ENCODE measurements around the gene CCDC178.
"Not testable (repeated sequence)": the region's sequence is repeated elsewhere in the genome, so short reads cannot be mapped to it uniquely, and the experiment has no call there.

The CCDC178 gene

DNA sequence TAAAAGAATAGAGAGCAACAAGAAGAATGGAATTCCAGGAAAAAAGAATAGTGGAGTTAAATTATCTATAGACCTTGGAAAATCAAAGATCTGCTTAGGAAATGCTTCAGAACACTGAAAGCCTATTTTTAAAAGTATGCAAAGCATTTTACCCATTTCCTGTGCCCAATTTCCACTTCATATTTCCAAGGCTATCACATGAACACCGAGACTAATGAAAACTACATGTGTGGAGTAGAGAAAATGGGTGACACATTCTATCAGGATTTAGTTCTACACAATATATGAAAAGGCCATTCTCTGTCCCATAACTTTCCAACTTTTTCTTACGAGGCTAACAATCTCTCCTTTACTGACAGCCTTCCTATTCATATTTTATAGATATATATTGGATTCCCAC lies 279.4 kb downstream of the CCDC178 start:
- POLR2A ChIA-PET, result no interaction called here
- Histone ChIP-seq H3K27ac (ENCODE audit: insufficient read depth in 1 of 2, low read depth in 1 of 2, low read length in 2 of 2, poor library complexity in 1 of 2, severe bottlenecking in 2 of 2) (no peak overlapping the region), H3K9me3 (ENCODE audit: control extremely low read depth in 1 of 5, control insufficient read depth in 4 of 5, insufficient read depth in 2 of 5, low read depth in 1 of 5, low read length in 4 of 5) (no peaks in the 10 kb centered on the region), H3K4me1 (ENCODE audit: control extremely low read depth in 1 of 4, control insufficient read depth in 4 of 4, insufficient read depth in 4 of 4, low read length in 3 of 4) (no peaks in the 10 kb centered on the region), H3K27me3 (replicated peaks in 2 of 5; ENCODE audit: control insufficient read depth in 4 of 5, insufficient read depth in 5 of 5, low read length in 4 of 5) (no peaks in the 10 kb centered on the region), H3K4me3 (ENCODE audit: control insufficient read depth in 1 of 7, extremely low read depth in 1 of 7, insufficient read depth in 4 of 7, low read depth in 2 of 7, low read length in 6 of 7) (no peak overlapping the region), H3K36me3 (ENCODE audit: control insufficient read depth in 4 of 4, insufficient read depth in 4 of 4, low read length in 3 of 4) (no peaks in the 10 kb centered on the region)
- CTCF ChIA-PET, result no interaction called here
- no CpG with 5 or more reads among the region's 2 CpGs for WGBS (ENCODE audit: insufficient coverage)
- no peak for DNase-seq

DNA sequence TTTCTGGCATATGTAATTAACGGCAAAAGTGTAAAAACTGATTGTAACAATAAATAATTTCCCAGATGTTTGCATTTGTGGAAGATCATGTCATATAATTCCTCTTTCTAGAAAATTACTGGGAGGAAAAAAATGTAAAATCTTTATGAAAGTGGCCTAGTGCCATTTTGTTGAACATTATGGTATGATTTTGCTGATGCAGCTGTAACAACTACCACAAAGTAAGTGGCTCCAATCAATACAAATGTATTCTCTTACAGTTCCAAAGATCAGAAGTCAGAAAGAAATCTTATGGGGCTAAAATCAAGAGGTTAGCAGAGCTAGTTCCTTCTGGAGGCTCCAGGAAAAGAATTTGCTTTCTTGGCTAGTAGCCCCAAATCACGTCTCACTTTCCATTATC lies 281.4 kb downstream of the CCDC178 start:
- Histone ChIP-seq H3K27me3 (replicated peaks in 2 of 5; ENCODE audit: control insufficient read depth in 4 of 5, insufficient read depth in 5 of 5, low read length in 4 of 5) (no peaks in the 10 kb centered on the region), H3K4me1 (ENCODE audit: control extremely low read depth in 1 of 4, control insufficient read depth in 4 of 4, insufficient read depth in 4 of 4, low read length in 3 of 4) (no peaks in the 10 kb centered on the region), H3K4me3 (ENCODE audit: control insufficient read depth in 1 of 7, extremely low read depth in 1 of 7, insufficient read depth in 4 of 7, low read depth in 2 of 7, low read length in 6 of 7) (no peak overlapping the region), H3K9me3 (ENCODE audit: control extremely low read depth in 1 of 5, control insufficient read depth in 4 of 5, insufficient read depth in 2 of 5, low read depth in 1 of 5, low read length in 4 of 5) (no peaks in the 10 kb centered on the region), H3K27ac (ENCODE audit: insufficient read depth in 1 of 2, low read depth in 1 of 2, low read length in 2 of 2, poor library complexity in 1 of 2, severe bottlenecking in 2 of 2) (no peak overlapping the region), H3K36me3 (ENCODE audit: control insufficient read depth in 4 of 4, insufficient read depth in 4 of 4, low read length in 3 of 4) (no peaks in the 10 kb centered on the region)
- no peak for DNase-seq
- ChIA-PET POLR2A (no interaction called here), CTCF (no interaction called here)
- WGBS (ENCODE audit: insufficient coverage), result 100% methylated on average over 1 of the region's 2 CpGs

DNA sequence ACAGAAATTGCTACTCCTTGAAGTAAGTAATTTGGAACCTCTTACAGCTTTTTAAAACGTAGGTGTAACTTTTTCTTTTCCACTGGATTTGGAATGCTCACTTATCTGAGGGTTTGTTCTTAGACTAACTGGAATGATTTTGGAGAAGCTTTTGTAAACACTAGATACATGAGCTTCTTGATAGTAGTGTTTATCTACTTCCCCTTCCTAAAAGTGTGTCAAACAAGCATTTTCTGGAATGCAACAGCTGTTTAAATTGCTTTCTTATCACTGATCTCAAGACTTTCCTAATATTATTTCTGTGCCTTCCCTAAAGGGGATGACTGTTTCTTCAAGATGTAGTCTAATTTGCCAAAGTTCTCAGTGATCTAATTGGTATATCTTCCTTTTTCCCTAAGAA lies 282.6 kb downstream of the CCDC178 start:
- CTCF ChIA-PET, result no interaction called here
- Histone ChIP-seq H3K4me3 (ENCODE audit: control insufficient read depth in 1 of 7, extremely low read depth in 1 of 7, insufficient read depth in 4 of 7, low read depth in 2 of 7, low read length in 6 of 7) (no peak overlapping the region), H3K9me3 (ENCODE audit: control extremely low read depth in 1 of 5, control insufficient read depth in 4 of 5, insufficient read depth in 2 of 5, low read depth in 1 of 5, low read length in 4 of 5) (no peaks in the 10 kb centered on the region), H3K27ac (ENCODE audit: insufficient read depth in 1 of 2, low read depth in 1 of 2, low read length in 2 of 2, poor library complexity in 1 of 2, severe bottlenecking in 2 of 2) (no peak overlapping the region), H3K36me3 (ENCODE audit: control insufficient read depth in 4 of 4, insufficient read depth in 4 of 4, low read length in 3 of 4) (no peaks in the 10 kb centered on the region), H3K4me1 (ENCODE audit: control extremely low read depth in 1 of 4, control insufficient read depth in 4 of 4, insufficient read depth in 4 of 4, low read length in 3 of 4) (no peaks in the 10 kb centered on the region), H3K27me3 (replicated peaks in 2 of 5; ENCODE audit: control insufficient read depth in 4 of 5, insufficient read depth in 5 of 5, low read length in 4 of 5) (no peaks in the 10 kb centered on the region)
- POLR2A ChIA-PET, result no interaction called here
- WGBS (ENCODE audit: insufficient coverage), result 83% methylated on average over 1 of the region's 1 CpG
- no peak for DNase-seq

DNA sequence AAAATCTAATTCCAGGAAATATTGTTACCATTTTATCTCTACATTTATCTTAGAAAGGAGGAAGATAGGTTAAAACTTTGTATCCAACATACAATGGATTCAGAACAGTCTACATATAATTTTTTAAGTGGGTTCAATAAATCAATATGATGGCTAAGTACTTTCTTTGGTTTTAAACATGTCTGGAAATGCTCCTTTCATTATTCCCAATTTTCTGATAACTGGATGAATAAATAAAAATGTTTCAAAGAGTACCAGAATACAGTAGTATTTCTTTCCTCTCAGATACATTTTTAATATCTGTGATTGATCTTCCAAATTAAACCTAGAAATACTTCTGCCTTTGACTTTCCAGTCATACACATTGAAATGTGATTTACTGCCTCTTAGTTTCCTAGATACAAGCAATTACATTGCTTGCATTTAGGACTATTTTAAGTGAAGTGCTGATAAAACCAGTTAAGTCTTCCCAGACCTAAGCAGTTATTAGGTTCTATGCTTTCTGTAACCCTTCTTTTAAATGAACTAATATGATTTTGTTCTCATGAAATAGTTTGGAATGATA lies 283.5 kb downstream of the CCDC178 start:
- ChIA-PET POLR2A (no interaction called here), CTCF (no interaction called here)
- no peaks in the 10 kb centered on the region for H3K36me3 ChIP-seq (ENCODE audit: control insufficient read depth in 4 of 4, insufficient read depth in 4 of 4, low read length in 3 of 4)
- no peaks in the 10 kb centered on the region for H3K27me3 ChIP-seq (replicated peaks in 2 of 5; ENCODE audit: control insufficient read depth in 4 of 5, insufficient read depth in 5 of 5, low read length in 4 of 5)
- no peaks in the 10 kb centered on the region for H3K4me1 ChIP-seq (ENCODE audit: control extremely low read depth in 1 of 4, control insufficient read depth in 4 of 4, insufficient read depth in 4 of 4, low read length in 3 of 4)
- no peak overlapping the region for H3K4me3 ChIP-seq (ENCODE audit: control insufficient read depth in 1 of 7, extremely low read depth in 1 of 7, insufficient read depth in 4 of 7, low read depth in 2 of 7, low read length in 6 of 7)
- DNase-seq, result no peak
- no peak overlapping the region for H3K27ac ChIP-seq (ENCODE audit: insufficient read depth in 1 of 2, low read depth in 1 of 2, low read length in 2 of 2, poor library complexity in 1 of 2, severe bottlenecking in 2 of 2)
- no peaks in the 10 kb centered on the region for H3K9me3 ChIP-seq (ENCODE audit: control extremely low read depth in 1 of 5, control insufficient read depth in 4 of 5, insufficient read depth in 2 of 5, low read depth in 1 of 5, low read length in 4 of 5)

DNA sequence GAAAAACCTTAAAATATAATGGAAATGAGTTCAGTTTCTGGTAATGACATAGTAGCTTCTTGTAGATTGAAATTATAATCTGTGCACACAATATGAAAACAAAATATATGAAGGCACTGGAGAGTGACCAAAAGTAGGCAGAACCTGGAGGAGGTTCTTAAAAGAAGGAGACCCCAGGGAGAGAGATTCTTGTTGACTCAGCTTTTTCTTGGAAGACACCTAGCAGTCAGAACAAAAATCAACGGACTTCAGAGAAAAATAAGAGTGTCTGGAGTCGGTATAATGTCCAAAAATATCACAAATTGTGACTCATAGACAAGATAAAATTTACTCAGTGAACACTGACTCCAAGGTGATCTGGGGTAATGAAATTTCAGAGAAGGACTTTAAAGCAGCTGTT lies 286.5 kb downstream of the CCDC178 start:
- CTCF ChIA-PET, result no interaction called here
- no CpG with 5 or more reads among the region's 2 CpGs for WGBS (ENCODE audit: insufficient coverage)

DNA sequence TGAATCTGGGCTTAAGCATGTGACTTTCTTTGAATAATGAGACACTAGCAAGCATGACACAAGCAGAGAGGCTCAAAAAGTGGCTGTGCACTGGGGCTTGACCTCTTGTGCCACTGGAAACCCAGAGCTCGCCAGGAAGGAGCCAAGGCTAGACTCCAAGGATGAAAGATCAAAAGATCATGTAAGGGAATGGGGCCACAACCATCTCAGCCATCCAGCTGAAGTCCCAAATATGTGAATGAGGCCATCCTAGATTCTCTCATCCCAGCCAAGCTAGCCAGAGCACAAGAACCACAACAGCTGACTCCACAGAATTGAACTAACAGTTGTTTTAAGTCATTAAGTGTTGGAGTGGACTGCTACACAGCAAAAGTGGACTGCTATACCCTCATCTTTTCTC lies 288.1 kb downstream of the CCDC178 start:
- WGBS (ENCODE audit: insufficient coverage), result no CpG with 5 or more reads among the region's 1 CpG

More for the DNA sequence above, 286.5 kb downstream of the CCDC178 start:
- Histone ChIP-seq H3K36me3 (ENCODE audit: control insufficient read depth in 4 of 4, insufficient read depth in 4 of 4, low read length in 3 of 4) (no peaks in the 10 kb centered on the region), H3K27me3 (replicated peaks in 2 of 5; ENCODE audit: control insufficient read depth in 4 of 5, insufficient read depth in 5 of 5, low read length in 4 of 5) (no peaks in the 10 kb centered on the region), H3K4me3 (ENCODE audit: control insufficient read depth in 1 of 7, extremely low read depth in 1 of 7, insufficient read depth in 4 of 7, low read depth in 2 of 7, low read length in 6 of 7) (no peak overlapping the region), H3K27ac (ENCODE audit: insufficient read depth in 1 of 2, low read depth in 1 of 2, low read length in 2 of 2, poor library complexity in 1 of 2, severe bottlenecking in 2 of 2) (no peak overlapping the region), H3K9me3 (ENCODE audit: control extremely low read depth in 1 of 5, control insufficient read depth in 4 of 5, insufficient read depth in 2 of 5, low read depth in 1 of 5, low read length in 4 of 5) (no peaks in the 10 kb centered on the region), H3K4me1 (ENCODE audit: control extremely low read depth in 1 of 4, control insufficient read depth in 4 of 4, insufficient read depth in 4 of 4, low read length in 3 of 4) (no peaks in the 10 kb centered on the region)
- POLR2A ChIA-PET, result no interaction called here
- no peak for DNase-seq

DNA sequence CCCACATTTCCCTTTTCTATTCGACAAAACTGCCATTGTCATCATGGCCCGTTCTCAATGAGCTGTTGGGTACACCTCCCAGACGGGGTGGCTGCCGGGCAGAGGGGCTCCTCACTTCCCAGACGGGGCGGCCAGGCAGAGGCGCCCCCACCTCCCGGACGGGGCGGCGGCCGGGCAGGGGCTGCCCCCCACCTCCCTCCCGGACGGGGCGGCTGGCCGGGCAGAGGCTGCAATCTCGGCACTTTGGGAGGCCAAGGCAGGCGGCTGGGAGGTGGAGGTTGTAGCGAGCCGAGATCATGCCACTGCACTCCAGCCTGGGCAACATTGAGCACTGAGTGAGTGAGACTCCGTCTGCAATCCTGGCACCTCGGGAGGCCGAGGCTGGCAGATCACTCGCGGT lies 292.7 kb downstream of the CCDC178 start:
- H3K36me3 ChIP-seq (ENCODE audit: control insufficient read depth in 4 of 4, insufficient read depth in 4 of 4, low read length in 3 of 4); H3K4me1 ChIP-seq (ENCODE audit: control extremely low read depth in 1 of 4, control insufficient read depth in 4 of 4, insufficient read depth in 4 of 4, low read length in 3 of 4); DNase-seq; H3K4me3 ChIP-seq (ENCODE audit: control insufficient read depth in 1 of 7, extremely low read depth in 1 of 7, insufficient read depth in 4 of 7, low read depth in 2 of 7, low read length in 6 of 7); H3K27me3 ChIP-seq (replicated peaks in 2 of 5; ENCODE audit: control insufficient read depth in 4 of 5, insufficient read depth in 5 of 5, low read length in 4 of 5); POLR2A ChIA-PET; CTCF ChIA-PET; H3K9me3 ChIP-seq (ENCODE audit: control extremely low read depth in 1 of 5, control insufficient read depth in 4 of 5, insufficient read depth in 2 of 5, low read depth in 1 of 5, low read length in 4 of 5); H3K27ac ChIP-seq (ENCODE audit: insufficient read depth in 1 of 2, low read depth in 1 of 2, low read length in 2 of 2, poor library complexity in 1 of 2, severe bottlenecking in 2 of 2): not testable (repeated sequence)
- 98% methylated on average over 10 of the region's 25 CpGs for WGBS (ENCODE audit: insufficient coverage)

More for the DNA sequence above, 288.1 kb downstream of the CCDC178 start:
- Histone ChIP-seq H3K9me3 (ENCODE audit: control extremely low read depth in 1 of 5, control insufficient read depth in 4 of 5, insufficient read depth in 2 of 5, low read depth in 1 of 5, low read length in 4 of 5) (no peaks in the 10 kb centered on the region), H3K36me3 (ENCODE audit: control insufficient read depth in 4 of 4, insufficient read depth in 4 of 4, low read length in 3 of 4) (no peaks in the 10 kb centered on the region), H3K27ac (ENCODE audit: insufficient read depth in 1 of 2, low read depth in 1 of 2, low read length in 2 of 2, poor library complexity in 1 of 2, severe bottlenecking in 2 of 2) (no peak overlapping the region), H3K4me3 (ENCODE audit: control insufficient read depth in 1 of 7, extremely low read depth in 1 of 7, insufficient read depth in 4 of 7, low read depth in 2 of 7, low read length in 6 of 7) (no peak overlapping the region), H3K27me3 (replicated peaks in 2 of 5; ENCODE audit: control insufficient read depth in 4 of 5, insufficient read depth in 5 of 5, low read length in 4 of 5) (no peaks in the 10 kb centered on the region), H3K4me1 (ENCODE audit: control extremely low read depth in 1 of 4, control insufficient read depth in 4 of 4, insufficient read depth in 4 of 4, low read length in 3 of 4) (no peaks in the 10 kb centered on the region)
- ChIA-PET POLR2A (no interaction called here), CTCF (interaction anchor here (1.0 kb wide), 1 partner anchor 359 kb away, joined by 3 read pairs; no protein-coding TSS in a partner anchor)
- no peak for DNase-seq

Data from common myeloid progenitor, CD34-positive (primary cell).